Osteocyte (in vitro differentiated cells): ENCODE measurements around the gene PAFAH1B2. TPM values are rescaled to one million over a fixed set of nuclear protein-coding genes. Genes with fewer than 3 reads are reported as not detected.
A peak's percentile ranks its signal among the peaks of the same experiment; 100 is the strongest.

Experiments
- DNase-seq: peaks from one replicate; pipeline ENCODE4 v3.0.0; 2021; ENCODE audit warnings: mixed read lengths; ENCODE audit not compliant: unreplicated experiment; ENCODE audit errors: extremely low spot score
- H3K27ac Mint-ChIP-seq: one replicate; pipeline ENCODE4 v1.8.0; 2021; ENCODE audit warnings: mild to moderate bottlenecking, mixed read lengths; ENCODE audit not compliant: unreplicated experiment
- H3K27me3 Mint-ChIP-seq: one replicate; pipeline ENCODE4 v1.8.0; 2021; ENCODE audit warnings: mixed read lengths; ENCODE audit not compliant: unreplicated experiment
- H3K36me3 Mint-ChIP-seq: one replicate; pipeline ENCODE4 v1.8.0; 2021; ENCODE audit warnings: mixed read lengths; ENCODE audit not compliant: unreplicated experiment
- H3K4me1 Mint-ChIP-seq: one replicate; pipeline ENCODE4 v1.8.0; 2021; ENCODE audit warnings: mixed read lengths; ENCODE audit not compliant: unreplicated experiment
- H3K4me3 Mint-ChIP-seq: one replicate; pipeline ENCODE4 v1.8.0; 2021; ENCODE audit warnings: mild to moderate bottlenecking, moderate library complexity, mixed read lengths; ENCODE audit not compliant: unreplicated experiment
- H3K9me3 Mint-ChIP-seq: one replicate; pipeline ENCODE4 v1.8.0; 2021; ENCODE audit warnings: mixed read lengths; ENCODE audit not compliant: unreplicated experiment
- total RNA-seq: library from RNA; stranded (reverse); gene quantifications from 2 replicates; pipeline ENCODE4 v1.2.1, GENCODE V29; 2021
- TF ChIP-seq, protein P1 (sequence below): fragments of 200-600 bp; sonication (generic); IDR thresholded peaks from 2 replicates; pipeline ENCODE4 v1.5.0; 2021; ENCODE audit warnings: antibody characterized with exemption, mild to moderate bottlenecking, moderate library complexity

Gene PAFAH1B2
- total RNA-seq, 1 donor from 2014 or later = 82.7 TPM

DNA sequence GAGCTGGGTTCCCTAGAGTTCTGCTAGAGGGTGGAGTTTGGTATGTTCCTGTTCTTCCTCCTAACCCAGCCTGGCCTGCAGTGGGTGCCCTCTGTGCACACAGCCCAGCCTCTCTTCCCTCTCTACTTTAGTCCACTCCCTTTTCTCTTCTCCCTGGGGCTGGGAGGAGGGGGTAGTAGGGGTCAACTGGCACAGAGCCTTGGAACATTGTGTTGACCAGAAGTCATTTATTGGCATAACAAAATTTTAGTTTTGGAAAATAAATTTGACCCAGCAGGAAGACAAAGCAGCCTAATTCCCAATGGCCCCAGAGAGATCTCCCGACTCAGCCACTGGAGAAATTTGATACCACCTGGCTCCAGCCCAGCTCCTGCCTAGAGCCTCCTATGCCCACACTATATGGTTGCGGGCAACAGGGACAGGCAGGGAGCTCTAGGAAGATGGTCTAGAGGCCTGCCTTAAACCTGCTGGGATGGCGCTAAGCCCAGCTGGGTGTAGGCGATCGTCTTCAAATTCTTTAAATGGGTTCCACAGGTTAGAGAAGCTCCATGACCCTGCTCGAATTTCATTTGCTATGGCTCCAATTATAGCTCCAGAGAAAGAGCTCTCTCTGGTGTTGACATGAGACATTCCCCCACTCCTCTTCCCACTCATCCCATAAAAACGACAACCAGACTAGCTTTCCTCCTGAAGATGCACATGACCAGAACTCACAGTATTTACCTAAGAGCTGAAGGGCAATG, 77.9 kb downstream of the PAFAH1B2 start:
- H3K27me3 Mint-ChIP-seq = no peaks in the 10 kb centered on the region
- H3K4me3 Mint-ChIP-seq = no peak overlapping the region
- H3K27ac Mint-ChIP-seq = peak overlapping the region; percentile 87
- H3K4me1 Mint-ChIP-seq = peaks cover 61% of the 10 kb centered on the region
- no peaks in the 10 kb centered on the region for H3K9me3 Mint-ChIP-seq
- peaks cover 25% of the 10 kb centered on the region for H3K36me3 Mint-ChIP-seq
- DNase-seq = peak; percentile 90
- TF ChIP-seq, protein P1, sequence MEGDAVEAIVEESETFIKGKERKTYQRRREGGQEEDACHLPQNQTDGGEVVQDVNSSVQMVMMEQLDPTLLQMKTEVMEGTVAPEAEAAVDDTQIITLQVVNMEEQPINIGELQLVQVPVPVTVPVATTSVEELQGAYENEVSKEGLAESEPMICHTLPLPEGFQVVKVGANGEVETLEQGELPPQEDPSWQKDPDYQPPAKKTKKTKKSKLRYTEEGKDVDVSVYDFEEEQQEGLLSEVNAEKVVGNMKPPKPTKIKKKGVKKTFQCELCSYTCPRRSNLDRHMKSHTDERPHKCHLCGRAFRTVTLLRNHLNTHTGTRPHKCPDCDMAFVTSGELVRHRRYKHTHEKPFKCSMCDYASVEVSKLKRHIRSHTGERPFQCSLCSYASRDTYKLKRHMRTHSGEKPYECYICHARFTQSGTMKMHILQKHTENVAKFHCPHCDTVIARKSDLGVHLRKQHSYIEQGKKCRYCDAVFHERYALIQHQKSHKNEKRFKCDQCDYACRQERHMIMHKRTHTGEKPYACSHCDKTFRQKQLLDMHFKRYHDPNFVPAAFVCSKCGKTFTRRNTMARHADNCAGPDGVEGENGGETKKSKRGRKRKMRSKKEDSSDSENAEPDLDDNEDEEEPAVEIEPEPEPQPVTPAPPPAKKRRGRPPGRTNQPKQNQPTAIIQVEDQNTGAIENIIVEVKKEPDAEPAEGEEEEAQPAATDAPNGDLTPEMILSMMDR = peak; percentile 28

DNA sequence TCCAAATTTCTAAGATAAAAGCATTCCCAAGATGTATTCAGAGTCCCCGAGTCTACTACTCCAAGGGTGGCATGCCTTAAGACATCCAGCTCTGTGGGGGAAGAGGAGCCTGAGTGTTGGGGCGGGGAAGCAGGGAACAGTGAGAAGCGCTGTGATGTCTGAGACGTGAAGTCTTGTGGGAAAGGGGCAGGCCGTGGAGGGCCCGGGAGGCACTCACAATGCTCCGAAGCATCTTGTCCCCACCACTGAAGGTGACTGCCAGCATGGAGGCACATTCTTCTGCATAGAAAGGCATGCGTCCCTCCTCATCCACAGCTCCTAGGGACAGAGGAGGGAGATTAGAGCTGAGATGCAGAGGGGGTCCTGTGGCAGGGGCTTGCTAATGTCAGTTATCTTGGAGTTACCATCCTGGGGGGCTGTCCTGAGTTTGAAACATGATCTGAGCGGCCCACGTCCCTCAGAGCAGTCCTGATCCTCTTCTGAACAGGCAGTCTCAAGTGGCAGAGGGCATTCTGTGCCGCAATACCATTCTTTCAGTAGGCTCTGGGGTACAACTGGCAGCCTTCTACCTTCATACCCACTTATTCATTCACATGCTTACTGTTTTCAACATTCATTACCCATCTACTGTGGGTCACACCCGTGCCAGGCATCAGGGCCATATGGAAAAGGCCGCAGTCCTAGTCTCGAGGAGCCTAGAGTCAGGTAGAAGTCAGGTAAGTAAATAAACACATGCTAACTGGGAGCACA, 79.1 kb downstream of the PAFAH1B2 start:
- Mint-ChIP-seq H3K4me3 (no peak overlapping the region), H3K4me1 (peaks cover 48% of the 10 kb centered on the region), H3K27me3 (no peaks in the 10 kb centered on the region), H3K9me3 (no peaks in the 10 kb centered on the region), H3K27ac (peak overlapping the region; percentile 87), H3K36me3 (peaks cover 23% of the 10 kb centered on the region)
- no peak for DNase-seq
- TF ChIP-seq, protein P1 = no peak

DNA sequence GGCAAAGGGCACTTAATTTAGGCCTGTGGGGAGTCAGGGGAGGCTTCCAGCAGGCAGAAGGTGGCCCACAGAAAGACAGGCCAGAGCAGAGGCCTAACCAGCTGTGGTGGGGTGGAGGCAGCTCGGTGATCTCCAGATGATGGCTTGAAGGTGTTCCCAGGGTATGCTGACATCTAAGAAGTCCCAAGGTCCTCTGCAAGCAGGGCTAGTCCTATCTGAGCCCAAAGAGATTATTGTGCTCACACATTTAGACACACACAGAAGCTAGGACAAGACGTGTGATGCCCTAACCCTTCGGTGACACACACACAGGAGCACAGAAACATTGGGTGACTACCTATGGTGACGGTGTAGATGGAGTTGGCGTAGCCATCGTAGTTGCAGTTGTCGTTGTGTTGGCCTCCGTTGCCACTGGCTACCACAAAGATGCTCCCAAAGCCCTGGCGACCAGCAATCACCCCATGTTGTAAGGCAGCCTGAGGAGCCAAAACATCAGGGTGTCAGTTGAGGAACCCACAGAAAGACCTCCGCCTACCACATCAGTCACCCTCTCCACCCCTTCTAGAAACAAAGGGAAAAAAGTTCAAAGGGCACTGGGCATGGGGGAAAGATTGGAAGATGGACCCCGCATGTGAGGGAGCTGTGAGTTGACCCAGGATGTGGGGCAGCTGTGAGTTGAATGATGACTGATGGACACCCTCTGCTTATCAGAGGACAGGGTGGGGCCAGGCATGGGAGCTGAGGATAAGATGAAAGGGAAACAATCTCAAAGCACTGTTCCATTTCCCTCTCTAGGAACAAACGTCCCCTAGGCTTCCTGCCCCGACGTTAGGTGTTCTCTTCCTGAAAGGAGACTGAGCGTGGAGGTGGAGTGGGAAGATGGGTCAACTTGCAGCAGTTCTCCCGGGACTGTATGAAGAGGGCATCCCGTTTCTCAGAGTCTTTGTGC, 79.9 kb downstream of the PAFAH1B2 start:
- H3K27ac Mint-ChIP-seq = peak overlapping the region; percentile 47
- no peak overlapping the region for H3K4me3 Mint-ChIP-seq
- no peaks in the 10 kb centered on the region for H3K27me3 Mint-ChIP-seq

DNA sequence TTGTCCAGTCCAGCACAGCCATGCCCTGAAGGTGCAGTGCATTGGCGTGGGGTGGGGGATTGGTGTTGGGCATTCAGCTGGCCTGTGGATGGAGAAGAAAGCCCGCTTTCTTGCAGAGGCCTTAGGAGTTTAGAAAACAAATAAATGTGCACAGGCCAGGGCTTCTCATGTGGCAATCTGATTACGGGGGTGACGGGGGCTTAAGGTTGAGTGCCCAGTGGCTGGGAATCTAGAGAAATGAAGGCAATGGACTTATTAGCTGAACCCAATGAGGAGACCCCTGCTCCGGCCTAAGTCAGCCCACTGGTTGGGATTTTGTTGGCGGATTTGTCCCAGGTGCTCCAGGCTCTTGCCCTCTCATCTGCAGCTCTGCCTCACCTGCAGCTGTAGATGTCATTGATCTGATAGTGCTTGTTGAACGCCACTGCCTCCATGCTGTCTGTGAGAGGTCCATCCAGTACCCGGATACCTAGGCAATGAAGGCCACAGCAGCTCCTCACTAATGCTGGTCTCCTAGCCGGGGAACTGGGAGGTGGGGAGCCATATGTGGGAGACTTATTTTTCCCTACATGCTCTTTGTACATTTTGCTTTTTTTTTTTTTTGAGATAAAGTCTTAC, 81.6 kb downstream of the PAFAH1B2 start:
- Mint-ChIP-seq H3K4me1 (peaks cover 32% of the 10 kb centered on the region), H3K27ac (no peak overlapping the region), H3K27me3 (no peaks in the 10 kb centered on the region), H3K9me3 (no peaks in the 10 kb centered on the region), H3K4me3 (no peak overlapping the region), H3K36me3 (peaks cover 12% of the 10 kb centered on the region)
- no peak for DNase-seq
- TF ChIP-seq, protein P1 = no peak

More for the DNA sequence above, 79.9 kb downstream of the PAFAH1B2 start:
- no peak for DNase-seq
- H3K36me3 Mint-ChIP-seq = peaks cover 20% of the 10 kb centered on the region
- TF ChIP-seq, protein P1 = no peak
- H3K4me1 Mint-ChIP-seq = peaks cover 40% of the 10 kb centered on the region
- no peaks in the 10 kb centered on the region for H3K9me3 Mint-ChIP-seq

Other genes starting within 250 kb of the PAFAH1B2 start
- 29.3 and 29.5 TPM in 2 replicates for gene SIK3, start 45.9 kb upstream of the PAFAH1B2 start, total RNA-seq
- gene SIDT2, start 34.5 kb downstream of the PAFAH1B2 start, total RNA-seq = 65.5 and 67.3 TPM in 2 replicates
- gene TAGLN, start 55.1 kb downstream of the PAFAH1B2 start, total RNA-seq = 711 and 715 TPM in 2 replicates
- 57.5 and 65.0 TPM in 2 replicates for gene PCSK7, start 87.8 kb downstream of the PAFAH1B2 start, total RNA-seq
- gene RNF214, start 88.4 kb downstream of the PAFAH1B2 start, total RNA-seq = 32.8 and 34.2 TPM in 2 replicates
- gene BACE1-AS, start 147.1 kb downstream of the PAFAH1B2 start, total RNA-seq = 8.3 and 10.9 TPM in 2 replicates
- 74.8 and 75.0 TPM in 2 replicates for gene BACE1, start 172.0 kb downstream of the PAFAH1B2 start, total RNA-seq
- 40.1 and 42.0 TPM in 2 replicates for gene CEP164, start 183.6 kb downstream of the PAFAH1B2 start, total RNA-seq